PFSK-1 (cell line): ENCODE data around the gene ZNF776.

Experiments used
- FOXP2 ChIP-seq: optimal IDR thresholded peaks from 2 replicates; pipeline ENCODE3; 2011; ENCODE audit warnings: borderline replicate concordance, control low read depth, inconsistent platforms; ENCODE audit not compliant: insufficient read depth; ENCODE audit errors: extremely low read length, extremely low read depth
- POLR2AphosphoS5 ChIP-seq: IDR thresholded peaks from 2 replicates; pipeline ENCODE4 v1.6.1; 2012; ENCODE audit warnings: low read depth, mild to moderate bottlenecking, control low read depth, low read length, moderate library complexity
- REST ChIP-seq, 2 experiments: IDR thresholded peaks; 2 replicates each; pipeline versions ENCODE4 v1.6.1 to v1.8.0; 2011 to 2012; ENCODE audit warnings: low read depth in 2 of 2, low read length in 2 of 2, control low read depth in 1 of 2, inconsistent platforms in 1 of 2, mild to moderate bottlenecking in 1 of 2, moderate library complexity in 1 of 2; ENCODE audit not compliant: insufficient read depth in 1 of 2
- SIN3A ChIP-seq: IDR thresholded peaks from 2 replicates; pipeline ENCODE4 v1.6.1; 2012; ENCODE audit warnings: mild to moderate bottlenecking, low read length, moderate library complexity, borderline replicate concordance; ENCODE audit not compliant: insufficient read depth
- TAF1 ChIP-seq: IDR thresholded peaks from 2 replicates; pipeline ENCODE4 v1.6.1; 2012; ENCODE audit warnings: low read length, control low read depth, borderline replicate concordance; ENCODE audit not compliant: insufficient read depth

Gene ZNF776

DNA sequence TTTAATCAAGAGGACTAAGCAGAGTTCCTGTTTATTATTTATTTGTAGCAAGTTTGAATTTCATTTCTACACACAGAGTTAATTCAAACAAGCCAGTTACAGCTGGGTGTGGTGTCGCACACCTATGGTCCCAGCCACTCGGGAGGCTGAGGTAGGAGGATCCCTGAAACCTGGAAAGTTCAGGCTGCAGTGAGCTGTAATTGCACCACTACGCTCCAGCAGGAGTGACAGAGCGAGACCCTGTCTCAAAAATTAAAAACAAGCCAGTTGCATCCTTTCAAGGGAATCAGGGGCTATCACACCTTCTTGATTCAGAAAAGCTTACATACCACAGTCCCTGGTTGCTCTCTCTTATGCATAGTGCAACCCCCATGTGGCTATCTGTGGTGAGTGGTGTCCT, 42.7 kb downstream of the ZNF776 start:
- TF ChIP-seq FOXP2 (no peak), REST (IDR thresholded peaks at IDR 0.05; ENCODE audit: insufficient read depth in 1 of 2, low read depth in 2 of 2, low read length in 2 of 2) (no peak), SIN3A (no peak), POLR2AphosphoS5 (no peak), TAF1 (no peak)

- TF ChIP-seq SIN3A (no peak), POLR2AphosphoS5 (no peak), FOXP2 (no peak), TAF1 (no peak), REST (IDR thresholded peaks at IDR 0.05; ENCODE audit: insufficient read depth in 1 of 2, low read depth in 2 of 2, low read length in 2 of 2) (no peak)
Measured at GRCh38 chr19:57800696-57801095, 54.1 kb downstream of the ZNF776 start.

DNA sequence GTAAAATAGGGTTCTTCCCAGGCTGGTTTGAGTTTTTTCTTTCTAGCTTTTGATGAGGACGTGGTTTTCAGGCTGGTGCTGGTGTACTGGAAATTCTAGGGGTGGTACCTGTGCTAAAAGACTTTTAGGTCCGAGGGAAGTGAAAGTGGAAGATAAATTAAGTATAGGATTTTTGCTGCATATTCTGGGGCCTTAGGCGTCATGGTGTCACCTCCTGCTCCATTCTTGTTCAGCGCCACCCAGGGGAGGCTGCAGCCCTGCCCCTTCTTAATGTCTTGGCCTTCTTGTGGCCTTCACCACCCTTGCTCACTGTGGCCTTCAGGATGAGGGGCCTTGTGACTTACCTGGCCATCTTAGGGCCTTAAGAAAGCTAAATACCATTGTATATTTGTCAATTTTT, 55.7 kb downstream of the ZNF776 start:
- TF ChIP-seq POLR2AphosphoS5 (no peak), REST (IDR thresholded peaks at IDR 0.05; ENCODE audit: insufficient read depth in 1 of 2, low read depth in 2 of 2, low read length in 2 of 2) (no peak), FOXP2 (no peak), TAF1 (no peak), SIN3A (no peak)

DNA sequence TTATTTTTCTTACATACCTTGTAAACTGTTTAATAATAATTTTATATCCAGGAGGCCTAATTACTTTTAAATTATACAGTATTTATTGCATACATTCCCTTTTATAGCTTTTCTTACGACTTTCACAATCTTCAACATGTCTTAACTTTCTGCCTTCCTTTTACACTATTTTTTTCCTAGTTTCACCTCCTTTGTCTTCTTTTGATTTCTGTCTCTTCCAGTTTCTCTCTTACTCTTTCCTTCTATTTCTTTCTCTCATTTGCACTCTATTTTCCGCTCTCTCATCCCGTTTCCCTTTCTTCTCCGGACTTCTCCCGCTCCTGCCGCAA, 56.6 kb downstream of the ZNF776 start:
- TF ChIP-seq REST (IDR thresholded peaks at IDR 0.05; ENCODE audit: insufficient read depth in 1 of 2, low read depth in 2 of 2, low read length in 2 of 2) (no peak), SIN3A (no peak)

DNA sequence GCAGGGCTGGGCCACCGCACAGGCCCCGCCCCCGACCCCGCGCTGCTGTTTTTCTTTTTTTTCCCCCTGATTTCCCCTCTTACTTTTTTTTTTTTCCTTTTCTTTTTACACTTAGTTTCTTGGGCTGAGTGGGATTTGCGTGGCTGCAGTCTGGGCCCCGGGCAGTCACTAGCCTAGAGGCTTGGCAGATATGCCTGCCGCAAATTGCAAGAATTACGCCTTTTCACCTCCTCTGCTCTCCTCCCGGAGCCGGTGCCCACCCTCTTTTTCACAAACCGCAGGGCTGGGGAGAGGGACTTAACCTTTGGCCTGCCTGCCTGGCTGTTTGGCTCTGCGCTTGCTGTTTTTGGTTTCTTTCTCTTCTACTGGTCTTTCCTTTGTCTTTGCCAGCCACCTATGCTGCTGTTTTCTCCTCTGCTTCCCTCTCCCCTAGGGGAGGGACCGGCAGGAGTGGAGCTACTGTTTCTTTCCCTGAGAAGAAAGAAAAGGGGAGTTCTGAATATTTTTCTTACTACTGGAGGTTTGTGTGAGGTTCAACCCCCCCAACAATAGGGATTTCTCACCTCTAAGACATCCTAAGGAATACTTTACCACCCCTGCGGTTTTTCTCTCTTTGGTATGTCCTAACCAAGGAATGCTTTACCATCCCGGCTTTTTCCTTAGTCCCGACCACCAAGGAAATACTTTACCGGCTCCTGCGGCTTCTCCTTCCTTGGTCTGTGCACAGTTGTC, 57.1 kb downstream of the ZNF776 start:
- TF ChIP-seq SIN3A (no peak), TAF1 (no peak), FOXP2 (no peak), REST (IDR thresholded peaks at IDR 0.05; ENCODE audit: insufficient read depth in 1 of 2, low read depth in 2 of 2, low read length in 2 of 2) (no peak), POLR2AphosphoS5 (no peak)
